Measurements from ENCODE around the gene METTL27. TPM values are rescaled to one million over a fixed set of nuclear protein-coding genes. Genes with fewer than 3 reads are reported as not detected.
A peak's percentile ranks its signal among the peaks of the same experiment; 100 is the strongest.

METTL27 gene
- total and polyA plus RNA-seq, 8 donors, result 0.80 to 4.8 (median 2.0) TPM; not detected in 4

- intact Hi-C loops (cut with DNase I; ENCODE audit: low total_unique reads), result no loop called here
- Histone ChIP-seq H3K9me3 (no peaks in the 10 kb centered on the region), H3K4me1 (peaks cover 20 to 32% (median 31%) of the 10 kb centered on the region in 4 donors), H3K27me3 (peaks cover 0 to 15% (median 0%) of the 10 kb centered on the region in 3 donors), H3K27ac (no peak overlapping the region), H3K36me3 (no peaks in the 10 kb centered on the region), H3K4me3 (no peak overlapping the region)
- 78 to 86% (median 83%) methylated on average over 12 of the region's 12 CpGs for whole genome bisulfite sequencing, 5 donors
- DNase-seq, result no peak
- TF ChIP-seq POLR2A (IDR thresholded peaks at IDR 0.05) (no peak), CTCF (IDR thresholded peaks at IDR 0.05) (no peak), EP300 (IDR thresholded peaks at IDR 0.05) (no peak), POLR2AphosphoS5 (IDR thresholded peaks at IDR 0.05) (no peak)
Measured at GRCh38 chr7:73876973-73877372, 34.7 kb upstream of the METTL27 start.

GRCh38 chr7:73876361-73876760 lies 34.0 kb upstream of the METTL27 start:
- 91 to 97% (median 95%) methylated on average over 7 to 8 of the region's 8 CpGs for WGBS, 5 donors
- DNase-seq, result no peak
- H3K27ac ChIP-seq, result no peak overlapping the region
- H3K27me3 ChIP-seq, result peaks cover 0 to 15% (median 0%) of the 10 kb centered on the region in 3 donors
- no peak for TF ChIP-seq CTCF (IDR thresholded peaks at IDR 0.05)
- H3K4me1 ChIP-seq, result peaks cover 16 to 31% (median 29%) of the 10 kb centered on the region in 4 donors
- no peak overlapping the region for H3K4me3 ChIP-seq
- intact Hi-C loops (cut with DNase I; ENCODE audit: low total_unique reads), result no loop called here
- no peaks in the 10 kb centered on the region for H3K9me3 ChIP-seq
- H3K36me3 ChIP-seq, result no peaks in the 10 kb centered on the region

GRCh38 chr7:73872056-73872908 lies 30.0 kb upstream of the METTL27 start:
- no peak overlapping the region for H3K4me3 ChIP-seq
- H3K9me3 ChIP-seq, result no peaks in the 10 kb centered on the region
- peaks cover 17 to 39% (median 26%) of the 10 kb centered on the region in 4 donors for H3K4me1 ChIP-seq
- 78 to 86% (median 83%) methylated on average over 13 of the region's 13 CpGs for WGBS, 5 donors
- intact Hi-C loops (cut with DNase I; ENCODE audit: low total_unique reads), result no loop called here
- no peaks in the 10 kb centered on the region for H3K27me3 ChIP-seq
- no peak overlapping the region for H3K27ac ChIP-seq
- no peaks in the 10 kb centered on the region for H3K36me3 ChIP-seq
- no peak for DNase-seq
- TF ChIP-seq POLR2AphosphoS5 (IDR thresholded peaks at IDR 0.05), result no peak
- no peak for TF ChIP-seq CTCF (IDR thresholded peaks at IDR 0.05)
- TF ChIP-seq EP300 (IDR thresholded peaks at IDR 0.05), result no peak
- no peak for TF ChIP-seq POLR2A (IDR thresholded peaks at IDR 0.05)

DNA sequence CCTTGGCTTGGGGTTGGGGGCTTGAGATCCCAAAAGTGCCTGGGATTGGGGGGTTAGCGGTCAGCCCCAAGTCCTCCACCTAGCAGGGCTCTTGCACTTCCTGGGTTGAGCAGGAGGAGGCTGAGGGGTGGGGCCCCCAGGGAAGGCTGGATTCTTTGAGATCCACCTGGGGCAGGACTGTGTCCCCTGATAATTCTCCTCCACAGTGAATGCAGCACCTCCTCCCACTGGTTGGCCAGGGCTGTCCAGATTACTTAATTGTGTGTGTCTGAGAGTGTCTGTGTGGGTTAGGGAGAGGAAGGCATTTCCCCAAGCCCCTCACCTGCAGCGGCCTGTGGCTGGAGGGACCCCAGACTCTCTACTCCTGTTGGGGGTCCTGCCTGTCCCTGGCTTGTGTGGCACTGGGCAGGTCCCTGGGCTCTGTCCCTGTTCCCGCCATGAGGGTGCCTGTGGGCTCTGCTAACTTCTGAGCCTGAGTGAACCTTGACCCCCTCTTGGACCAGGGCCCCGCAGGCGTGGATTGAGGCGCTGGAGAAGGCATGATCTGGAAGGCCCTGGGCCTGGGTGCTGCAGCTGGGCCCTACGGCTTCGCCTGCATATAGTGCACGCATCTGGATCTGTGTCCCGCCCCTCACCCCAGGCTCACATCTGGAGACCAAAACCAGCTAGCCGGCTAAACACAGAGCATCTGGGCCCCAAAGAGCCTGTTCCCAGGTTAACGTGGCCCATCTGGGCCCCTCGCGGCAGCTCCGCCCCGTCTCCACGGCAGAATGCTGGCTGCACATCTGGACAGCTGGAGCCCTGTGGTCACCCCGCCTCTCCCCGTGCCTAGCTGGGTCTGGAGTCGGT lies 29.1 kb upstream of the METTL27 start:
- Histone ChIP-seq H3K36me3 (no peaks in the 10 kb centered on the region), H3K27ac (no peak overlapping the region), H3K9me3 (no peaks in the 10 kb centered on the region), H3K4me3 (no peak overlapping the region), H3K27me3 (no peaks in the 10 kb centered on the region), H3K4me1 (peaks cover 17 to 39% (median 26%) of the 10 kb centered on the region in 4 donors)
- WGBS, 5 donors, result 40 to 69% (median 65%) methylated on average over 1 to 20 of the region's 20 CpGs
- intact Hi-C loops (cut with DNase I; ENCODE audit: low total_unique reads), result no loop called here
- peak in 1 of 2 donors; percentile 59 for DNase-seq
- TF ChIP-seq POLR2AphosphoS5 (IDR thresholded peaks at IDR 0.05) (no peak), CTCF (IDR thresholded peaks at IDR 0.05) (no peak), POLR2A (IDR thresholded peaks at IDR 0.05) (no peak), EP300 (IDR thresholded peaks at IDR 0.05) (no peak)

Measured in stomach (tissue), 9 donors.